Natural killer cell (primary cell): Measurements from ENCODE around the gene EPS8. TPM values are rescaled to one million over a fixed set of nuclear protein-coding genes. Genes with fewer than 3 reads are reported as not detected.

Experiments used
- ATAC-seq, 3 donors: fragments of 150-1000 bp in 2 of 3; fragments of 200-7000 bp in 1 of 3; cut with Tn5 transposase; 1 replicate in 1 of 3; 2 replicates in 2 of 3; pipeline ENCODE4 v1.10.0; 2021; ENCODE audit warnings: mild to moderate bottlenecking in 2 of 3, moderate library complexity in 2 of 3
- DNase-seq, 2 donors: peaks; one replicate each; pipeline versions ENCODE4 v3.0.0 to v3.0.0-alpha.2; 2013 to 2021; ENCODE audit warnings: mixed read lengths in 1 of 2
- H3K27ac ChIP-seq: one replicate; pipeline ENCODE4 v1.5.1; 2013; ENCODE audit warnings: mild to moderate bottlenecking, low read length
- H3K27me3 ChIP-seq: one replicate; pipeline ENCODE4 v1.6.1; 2013; ENCODE audit warnings: low read length; ENCODE audit not compliant: control insufficient read depth, insufficient read depth
- H3K36me3 ChIP-seq: one replicate; pipeline ENCODE4 v1.6.1; 2013; ENCODE audit warnings: low read length; ENCODE audit not compliant: control insufficient read depth, insufficient read depth
- H3K4me1 ChIP-seq: one replicate; pipeline ENCODE4 v1.6.1; 2013; ENCODE audit warnings: low read length; ENCODE audit not compliant: control insufficient read depth, insufficient read depth
- H3K4me3 ChIP-seq: one replicate; pipeline ENCODE4 v1.5.1; 2013; ENCODE audit warnings: low read length
- H3K9me3 ChIP-seq: one replicate; pipeline ENCODE4 v1.6.1; 2013; ENCODE audit warnings: low read length; ENCODE audit not compliant: control insufficient read depth, insufficient read depth
- H3K27ac Mint-ChIP-seq, 2 donors: one replicate each; pipeline ENCODE4 v1.8.0; 2022; ENCODE audit warnings: mild to moderate bottlenecking in 2 of 2, mixed read lengths in 2 of 2, moderate library complexity in 1 of 2
- H3K27me3 Mint-ChIP-seq, 2 donors: one replicate each; pipeline ENCODE4 v1.8.0; 2022; ENCODE audit warnings: low read depth in 2 of 2, mixed read lengths in 2 of 2
- H3K36me3 Mint-ChIP-seq: one replicate; pipeline ENCODE4 v1.8.0; 2022; ENCODE audit warnings: mixed read lengths
- H3K4me1 Mint-ChIP-seq, 2 donors: one replicate each; pipeline ENCODE4 v1.8.0; 2022; ENCODE audit warnings: mixed read lengths in 2 of 2
- H3K4me3 Mint-ChIP-seq: one replicate; pipeline ENCODE4 v1.8.0; 2022; ENCODE audit warnings: mild to moderate bottlenecking, moderate library complexity, mixed read lengths
- H3K9me3 Mint-ChIP-seq, 2 donors: one replicate each; pipeline ENCODE4 v1.8.0; 2022; ENCODE audit warnings: mixed read lengths in 2 of 2
- CTCF ChIP-seq: fragments of 200-600 bp; IDR thresholded peaks from one replicate; pipeline ENCODE4 v1.8.0; 2022; ENCODE audit warnings: antibody characterized with exemption
- WGBS: methylation state at CpG from one replicate; pipeline ENCODE4 v1.1.7; 2013; ENCODE audit warnings: missing lambda C conversion rate; ENCODE audit not compliant: insufficient coverage; 5-methylcytosine and 5-hydroxymethylcytosine counted together
- intact Hi-C: fragments of 100-400 bp; cut with micrococcal nuclease; formaldehyde crosslinking; loops from one replicate; pipeline ENCODE4 v1.14.2; 2022
- total RNA-seq, 4 donors: library from RNA; stranded (reverse); fragments of 120-200 nt in 1 of 4; gene quantifications; one replicate each; pipeline versions ENCODE4 v1.2.3 to v1.2.4, GENCODE V29; 2013 to 2022

EPS8 gene
- total RNA-seq, 3 donors from 2014 or later (not counting 1 experiment from before 2014, with no cell fraction given), result 1.5 to 2.6 (median 1.5) TPM

DNA sequence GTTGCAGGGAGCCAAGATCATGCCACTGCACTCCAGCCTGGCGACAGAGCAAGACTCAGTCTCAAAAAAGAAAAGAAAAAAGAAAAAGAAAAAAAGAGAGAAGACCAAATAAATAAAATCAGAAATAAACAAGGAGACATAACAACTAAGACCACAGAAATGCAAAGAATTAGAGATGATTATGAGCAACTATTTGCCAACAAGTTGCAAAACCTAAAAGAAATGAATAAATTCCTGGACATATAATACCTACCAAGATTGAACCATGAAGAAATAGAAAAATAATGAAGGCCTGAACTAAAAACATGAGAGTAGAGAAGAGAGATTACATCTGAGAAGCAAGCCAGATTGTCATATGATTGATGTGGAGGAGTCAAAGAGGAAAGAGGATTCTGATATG lies 17.6 kb upstream of the EPS8 start:
- no peak for DNase-seq
- no peak for ATAC-seq
- Mint-ChIP-seq H3K9me3 (no peaks in the 10 kb centered on the region), H3K4me1 (no peaks in the 10 kb centered on the region), H3K27me3 (peaks cover 5 to 9% of the 10 kb centered on the region in 2 donors), H3K27ac (no peak overlapping the region), H3K4me3 (no peak overlapping the region), H3K36me3 (no peaks in the 10 kb centered on the region)
- peaks cover 2% of the 10 kb centered on the region for H3K27me3 ChIP-seq
- H3K4me1 ChIP-seq, result no peaks in the 10 kb centered on the region
- no CpG with 5 or more reads among the region's 1 CpG for WGBS
- H3K9me3 ChIP-seq, result no peaks in the 10 kb centered on the region
- H3K4me3 ChIP-seq, result no peak overlapping the region
- no peak for TF ChIP-seq CTCF
- intact Hi-C loops, result no loop called here
- no peak overlapping the region for H3K27ac ChIP-seq
- no peaks in the 10 kb centered on the region for H3K36me3 ChIP-seq

DNA sequence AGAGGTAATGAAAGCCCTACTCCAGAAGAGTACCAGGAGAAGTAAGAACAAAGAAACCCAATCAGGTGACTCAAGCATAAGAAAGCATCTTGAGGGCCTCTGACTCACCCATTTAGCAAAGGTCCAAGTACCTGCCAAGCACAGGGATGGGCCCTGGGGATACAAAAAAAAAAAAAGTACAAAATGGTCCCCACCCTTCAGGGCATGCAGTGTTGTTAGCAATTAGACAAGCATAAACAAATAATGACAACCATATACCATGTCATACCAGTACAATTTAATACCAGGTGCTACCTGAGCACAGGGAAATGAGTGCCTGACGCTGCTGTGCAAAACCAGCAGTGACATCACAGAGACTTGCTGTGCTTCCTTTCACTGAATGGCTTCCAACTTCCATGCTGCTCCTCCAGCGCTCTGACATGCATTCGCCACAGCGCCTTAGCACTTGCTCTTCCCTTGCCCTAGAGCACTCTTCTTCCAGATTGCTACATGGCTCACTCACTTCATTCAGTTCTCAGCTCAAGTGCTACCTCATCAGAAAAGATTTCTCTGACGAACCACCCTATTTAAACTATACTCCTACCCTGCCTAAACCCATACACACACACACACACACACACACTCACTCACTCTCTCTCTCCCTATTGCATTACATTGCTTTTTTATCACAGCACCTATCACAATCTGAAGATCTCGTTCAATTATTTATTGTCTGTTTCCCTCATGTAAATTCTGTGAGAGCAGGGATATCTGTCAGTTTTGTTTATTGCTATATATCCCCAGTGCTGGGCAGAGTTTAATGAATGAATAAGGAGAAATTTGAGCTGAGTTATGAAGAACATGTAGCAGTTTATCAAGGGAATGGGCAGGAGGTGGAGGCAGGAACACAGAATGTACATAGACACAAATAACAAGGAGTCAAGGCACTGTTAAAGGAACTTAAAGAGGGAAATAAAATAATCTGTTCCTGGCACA lies 12.9 kb upstream of the EPS8 start:
- Histone ChIP-seq H3K36me3 (no peaks in the 10 kb centered on the region), H3K27me3 (peaks cover 4% of the 10 kb centered on the region), H3K27ac (no peak overlapping the region), H3K4me3 (no peak overlapping the region), H3K4me1 (no peaks in the 10 kb centered on the region), H3K9me3 (no peaks in the 10 kb centered on the region)
- no peak for TF ChIP-seq CTCF
- WGBS, result 90% methylated on average over 5 of the region's 6 CpGs
- Mint-ChIP-seq H3K27me3 (peaks cover 16 to 33% of the 10 kb centered on the region in 2 donors), H3K9me3 (no peaks in the 10 kb centered on the region), H3K27ac (no peak overlapping the region), H3K4me1 (peaks cover 0 to 5% of the 10 kb centered on the region in 2 donors), H3K36me3 (no peaks in the 10 kb centered on the region), H3K4me3 (no peak overlapping the region)
- DNase-seq (no peak), ATAC-seq (no peak)
- intact Hi-C loops, result no loop called here

DNA sequence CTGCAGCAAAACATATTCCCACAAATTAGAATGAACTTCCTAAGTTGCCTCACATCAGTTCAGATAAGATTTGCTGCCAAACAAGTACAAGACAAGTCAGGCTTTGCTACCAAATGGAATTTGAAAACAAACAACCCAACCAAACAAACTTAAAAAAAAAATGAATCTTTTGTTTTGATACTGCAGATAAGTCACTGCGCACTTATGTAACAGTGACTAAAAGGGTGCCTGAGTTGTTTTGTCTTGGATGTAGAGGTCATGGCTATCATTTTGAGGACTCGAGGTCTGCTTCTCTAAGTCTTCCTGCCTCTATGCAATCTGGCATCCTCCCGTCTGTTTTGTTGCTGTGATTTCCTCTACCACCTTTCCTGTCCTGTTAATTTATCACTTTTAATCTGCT lies 11.1 kb upstream of the EPS8 start:
- H3K9me3 Mint-ChIP-seq, result no peaks in the 10 kb centered on the region
- no peaks in the 10 kb centered on the region for H3K9me3 ChIP-seq
- no peaks in the 10 kb centered on the region for H3K36me3 Mint-ChIP-seq
- DNase-seq, result no peak
- peaks cover 0 to 5% of the 10 kb centered on the region in 2 donors for H3K4me1 Mint-ChIP-seq
- WGBS, result 53% methylated on average over 3 of the region's 3 CpGs
- peaks cover 14 to 32% of the 10 kb centered on the region in 2 donors for H3K27me3 Mint-ChIP-seq
- peaks cover 4% of the 10 kb centered on the region for H3K27me3 ChIP-seq
- no peak overlapping the region for H3K27ac ChIP-seq
- no peaks in the 10 kb centered on the region for H3K36me3 ChIP-seq
- no peak overlapping the region for H3K27ac Mint-ChIP-seq
- TF ChIP-seq CTCF, result no peak
- ATAC-seq, result no peak
- H3K4me3 Mint-ChIP-seq, result no peak overlapping the region
- H3K4me3 ChIP-seq, result no peak overlapping the region
- intact Hi-C loops, result no loop called here
- no peaks in the 10 kb centered on the region for H3K4me1 ChIP-seq
